Measurements from ENCODE around the gene TUBGCP6. TPM values are rescaled to one million over a fixed set of nuclear protein-coding genes. Genes with fewer than 3 reads are reported as not detected.

Gene TUBGCP6
- polyA plus RNA-seq, 1 experiment, result 8.5 TPM

- POLR2A ChIA-PET, result no interaction called here
Observed at GRCh38 chr22:50286701-50287318, 42.0 kb upstream of the TUBGCP6 start.

DNA sequence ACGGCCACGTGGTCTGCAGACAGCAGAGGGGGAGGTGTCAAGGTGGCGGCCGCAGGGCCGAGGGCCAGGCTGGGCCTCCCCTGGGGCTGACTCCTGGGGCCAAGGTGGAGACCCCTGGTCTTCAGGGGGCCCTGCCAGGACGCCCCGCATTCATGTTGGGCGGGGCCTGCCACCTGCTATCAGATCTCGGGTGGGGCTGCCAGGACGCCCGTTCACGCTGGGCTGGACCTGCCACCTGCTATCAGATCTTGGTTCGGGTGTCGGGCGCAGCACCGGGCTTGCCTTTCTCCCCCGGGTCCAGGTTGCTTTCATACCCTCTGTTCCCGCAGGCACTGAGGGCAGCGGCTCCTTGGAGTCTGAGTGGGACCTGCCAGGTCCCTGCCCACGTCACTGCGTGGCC, 41.5 kb upstream of the TUBGCP6 start:
- Histone ChIP-seq H3K4me3 (ENCODE audit: low read depth, low read length) (no peak overlapping the region), H3K9me3 (ENCODE audit: control insufficient read depth, insufficient read depth, low read length) (peaks cover 7% of the 10 kb centered on the region; the same call in 1 of the 2 replicates), H3K27me3 (ENCODE audit: control insufficient read depth, insufficient read depth, low read length) (no peaks in the 10 kb centered on the region), H3K27ac (ENCODE audit: low read depth, low read length) (no peak overlapping the region)
- no peak for DNase-seq (ENCODE audit: low read depth, low spot score)
- TF ChIP-seq CTCF (IDR thresholded peaks at IDR 0.05; ENCODE audit: low read depth, low read length), result no peak
- CTCF ChIA-PET, result no interaction called here
- POLR2A ChIA-PET, result no interaction called here

More at GRCh38 chr22:50286701-50287318, 42.0 kb upstream of the TUBGCP6 start:
- CTCF ChIA-PET, result no interaction called here
- H3K9me3 ChIP-seq (ENCODE audit: control insufficient read depth, insufficient read depth, low read length), result peaks cover 7% of the 10 kb centered on the region; the same call in 1 of the 2 replicates
- H3K4me3 ChIP-seq (ENCODE audit: low read depth, low read length), result no peak overlapping the region
- TF ChIP-seq CTCF (IDR thresholded peaks at IDR 0.05; ENCODE audit: low read depth, low read length), result no peak
- no peak for DNase-seq (ENCODE audit: low read depth, low spot score)
- H3K27ac ChIP-seq (ENCODE audit: low read depth, low read length), result no peak overlapping the region
- no peaks in the 10 kb centered on the region for H3K27me3 ChIP-seq (ENCODE audit: control insufficient read depth, insufficient read depth, low read length)

- no peak for DNase-seq (ENCODE audit: low read depth, low spot score)
- no peak overlapping the region for H3K27ac ChIP-seq (ENCODE audit: low read depth, low read length)
- TF ChIP-seq CTCF (IDR thresholded peaks at IDR 0.05; ENCODE audit: low read depth, low read length), result no peak
- H3K4me3 ChIP-seq (ENCODE audit: low read depth, low read length), result no peak overlapping the region
- CTCF ChIA-PET, result no interaction called here
- POLR2A ChIA-PET, result no interaction called here
- H3K9me3 ChIP-seq (ENCODE audit: control insufficient read depth, insufficient read depth, low read length), result peaks cover 7% of the 10 kb centered on the region; the same call in 1 of the 2 replicates
- no peaks in the 10 kb centered on the region for H3K27me3 ChIP-seq (ENCODE audit: control insufficient read depth, insufficient read depth, low read length)
Observed at GRCh38 chr22:50285568-50286229, 40.9 kb upstream of the TUBGCP6 start.

DNA sequence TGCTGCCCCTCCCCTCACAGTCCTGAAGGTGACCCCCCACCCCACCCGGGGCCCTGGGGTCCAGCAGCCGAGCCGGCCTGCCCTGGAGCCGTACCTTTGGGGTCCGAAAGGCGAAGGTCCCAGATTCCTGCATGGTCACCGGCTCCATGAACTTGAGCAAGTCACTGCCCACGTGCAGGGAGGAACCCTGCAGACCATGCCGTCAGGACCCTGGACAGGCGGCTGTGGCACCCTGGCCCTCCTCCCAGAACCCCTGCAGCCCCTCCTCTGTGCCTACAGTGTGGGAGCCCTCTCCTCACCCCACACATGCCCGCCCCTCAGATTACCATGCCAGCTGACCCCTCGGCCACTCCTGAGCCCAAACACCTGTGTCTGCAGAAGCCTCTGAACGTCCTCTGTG, 39.7 kb upstream of the TUBGCP6 start:
- no peak overlapping the region for H3K27ac ChIP-seq (ENCODE audit: low read depth, low read length)
- no peak for DNase-seq (ENCODE audit: low read depth, low spot score)
- no peaks in the 10 kb centered on the region for H3K27me3 ChIP-seq (ENCODE audit: control insufficient read depth, insufficient read depth, low read length)
- peaks cover 7% of the 10 kb centered on the region; the same call in 1 of the 2 replicates for H3K9me3 ChIP-seq (ENCODE audit: control insufficient read depth, insufficient read depth, low read length)
- POLR2A ChIA-PET, result interaction anchor here (0.5 kb wide), 1 partner anchor 12 kb away, joined by 5 read pairs; no protein-coding TSS in a partner anchor
- CTCF ChIA-PET, result no interaction called here
- no peak for TF ChIP-seq CTCF (IDR thresholded peaks at IDR 0.05; ENCODE audit: low read depth, low read length)
- no peak overlapping the region for H3K4me3 ChIP-seq (ENCODE audit: low read depth, low read length)

DNA sequence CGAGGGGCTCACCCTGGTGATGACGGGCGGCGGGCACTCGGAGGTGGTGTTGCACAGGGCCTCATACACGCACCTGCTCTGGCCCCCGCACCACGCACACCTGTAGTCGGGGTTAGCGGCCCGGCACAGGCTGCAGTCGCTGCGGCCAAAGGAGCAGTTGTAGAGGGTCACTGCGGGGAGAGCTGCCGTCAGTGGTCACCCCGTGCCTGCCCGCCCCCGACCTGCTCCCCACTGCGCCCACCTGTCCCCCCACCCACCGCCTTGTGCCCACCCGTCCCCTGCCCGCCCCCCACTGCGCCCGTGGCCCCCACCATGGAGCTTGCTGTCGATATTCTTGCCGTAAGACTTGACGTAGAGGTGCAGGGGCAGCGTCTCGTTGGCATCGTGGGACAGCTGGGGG, 39.0 kb upstream of the TUBGCP6 start:
- CTCF ChIA-PET, result no interaction called here
- H3K27me3 ChIP-seq (ENCODE audit: control insufficient read depth, insufficient read depth, low read length), result no peaks in the 10 kb centered on the region
- no peak overlapping the region for H3K4me3 ChIP-seq (ENCODE audit: low read depth, low read length)
- H3K9me3 ChIP-seq (ENCODE audit: control insufficient read depth, insufficient read depth, low read length), result peaks cover 7% of the 10 kb centered on the region; the same call in 1 of the 2 replicates
- no peak for DNase-seq (ENCODE audit: low read depth, low spot score)
- no peak overlapping the region for H3K27ac ChIP-seq (ENCODE audit: low read depth, low read length)
- TF ChIP-seq CTCF (IDR thresholded peaks at IDR 0.05; ENCODE audit: low read depth, low read length), result no peak
- POLR2A ChIA-PET, result no interaction called here
